Hippocampal formation (tissue), 2 donors: ENCODE data around the gene ODR4.
"Not testable (repeated sequence)": the region's sequence is repeated elsewhere in the genome, so short reads cannot be mapped to it uniquely, and the experiment has no call there.

Experiments used
- DNase-seq, 2 donors: peaks; one replicate each; lab custom pipeline; 2025; lab: John Stamatoyannopoulos, UW

The ODR4 gene

DNA sequence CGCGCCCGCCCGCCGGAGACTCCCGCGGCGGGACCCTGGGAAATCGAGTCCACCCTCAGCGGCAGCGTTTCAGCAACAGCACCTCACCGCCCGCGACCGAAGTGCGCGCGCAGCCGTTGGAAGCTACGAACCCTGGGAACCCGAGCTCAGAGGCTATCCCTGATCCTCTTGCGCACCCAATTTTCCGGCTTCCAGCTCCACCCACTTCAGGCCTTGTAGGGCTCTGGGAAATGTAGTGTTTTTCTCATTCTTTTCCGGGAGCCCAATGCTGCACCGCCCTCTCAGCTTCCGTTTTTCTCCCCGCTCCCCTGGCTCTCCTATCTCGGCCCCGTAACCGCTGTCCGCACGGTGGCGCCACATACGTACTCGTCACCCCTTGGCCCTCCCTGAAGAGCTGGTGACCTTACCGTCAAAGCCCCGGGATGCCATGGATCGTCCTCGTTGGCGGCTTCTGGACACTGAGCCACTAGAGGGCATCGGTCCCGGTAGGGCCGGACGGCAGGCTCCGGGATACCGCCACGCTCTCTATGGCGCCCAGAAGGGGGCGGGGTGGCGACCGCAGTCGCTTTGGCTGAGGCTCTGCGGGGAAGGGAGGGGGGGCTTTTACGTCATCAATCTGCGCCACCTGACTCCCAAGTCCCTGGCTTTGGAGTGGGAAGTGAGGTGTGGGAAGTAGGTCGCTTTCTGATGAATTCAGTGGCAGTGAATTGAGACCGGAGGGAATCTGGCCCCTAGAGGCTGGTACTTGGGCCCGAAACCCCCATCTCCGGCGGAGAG is at the start of gene ODR4, which contains the start of gene TPR:
ODR4 (plus strand) TSS at position 687 of the 777 bp plus-strand sequence. CDS start 3,948 bp downstream, outside the sequence.
TPR (minus strand) TSS at position 102 of the 777 bp plus-strand sequence. CDS start 225 bp downstream, outside the sequence.
- peak; percentile 100 for DNase-seq

DNA sequence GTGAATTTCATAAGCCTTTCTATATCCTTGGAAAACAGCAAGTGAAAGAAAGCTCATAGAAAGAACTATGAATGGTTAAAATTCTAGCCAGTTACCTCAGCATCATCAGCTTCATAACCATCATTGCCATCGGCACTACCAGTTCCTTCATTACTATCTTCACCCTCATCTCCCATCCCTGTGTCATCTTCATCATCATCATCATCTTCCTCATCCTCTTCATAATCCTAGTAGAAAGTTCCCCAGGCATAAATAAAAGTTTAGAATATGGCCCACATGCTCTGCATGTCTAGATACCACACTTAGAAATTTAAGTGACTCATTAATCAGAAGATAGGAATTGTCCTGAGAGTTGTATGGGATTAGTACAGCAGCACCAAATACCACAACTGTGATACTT is 49.6 kb upstream of the ODR4 start:
- no peak for DNase-seq

DNA sequence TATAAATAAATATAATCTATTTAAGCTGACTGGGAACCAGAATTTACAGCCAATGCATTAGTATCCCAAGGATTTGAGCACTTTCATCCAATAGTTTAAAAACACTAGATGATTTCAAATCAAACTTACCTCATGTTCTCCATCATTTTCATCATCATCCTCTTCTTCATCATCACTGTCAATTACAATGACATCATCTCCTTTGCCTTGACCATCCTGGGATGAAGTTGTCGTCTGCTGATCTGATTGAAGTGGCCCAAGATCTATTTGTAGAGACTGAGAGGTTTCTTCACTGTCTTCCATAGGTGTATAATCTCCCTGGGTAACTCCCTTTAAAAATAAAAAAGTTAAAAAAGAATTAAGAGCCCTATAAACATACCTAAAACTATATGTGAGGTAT is 48.3 kb upstream of the ODR4 start:
- no peak for DNase-seq

DNA sequence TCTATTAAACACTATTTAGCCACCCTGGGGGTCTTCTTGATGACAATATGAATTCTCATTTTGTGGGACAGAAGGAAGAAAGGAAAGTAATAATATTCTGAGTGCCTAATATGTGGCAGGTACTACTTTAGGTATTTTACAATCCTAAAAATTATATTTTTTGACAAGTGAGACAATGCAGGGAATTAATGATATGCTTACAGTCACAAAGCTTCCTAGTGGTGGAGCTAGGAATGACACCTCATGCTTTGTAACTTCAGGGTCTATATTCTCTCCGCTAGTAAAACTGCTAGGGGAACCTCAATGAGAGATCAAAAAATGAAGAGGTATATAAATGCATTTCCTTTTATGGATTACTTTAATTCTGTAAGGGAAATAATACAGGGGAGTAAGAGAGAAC is 44.9 kb upstream of the ODR4 start:
- DNase-seq, result no peak

DNA sequence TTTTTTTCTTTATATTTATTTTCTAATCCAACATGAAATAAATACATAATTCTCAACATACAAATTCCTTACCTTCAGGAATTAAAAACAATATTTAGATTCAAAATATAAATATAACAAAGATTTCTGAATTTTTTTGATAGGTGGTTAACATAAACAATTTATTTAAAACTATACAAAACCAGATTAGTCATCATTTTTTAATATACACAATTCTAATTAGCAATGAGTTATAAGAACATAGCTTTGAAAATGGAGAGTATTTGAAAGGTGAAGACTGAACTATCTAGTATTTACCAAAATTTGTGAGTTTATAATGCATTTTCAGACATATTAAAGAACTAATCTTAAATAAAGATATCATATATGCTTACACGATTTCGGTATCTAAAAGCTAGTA is 38.1 kb upstream of the ODR4 start:
- DNase-seq, result no peak

DNA sequence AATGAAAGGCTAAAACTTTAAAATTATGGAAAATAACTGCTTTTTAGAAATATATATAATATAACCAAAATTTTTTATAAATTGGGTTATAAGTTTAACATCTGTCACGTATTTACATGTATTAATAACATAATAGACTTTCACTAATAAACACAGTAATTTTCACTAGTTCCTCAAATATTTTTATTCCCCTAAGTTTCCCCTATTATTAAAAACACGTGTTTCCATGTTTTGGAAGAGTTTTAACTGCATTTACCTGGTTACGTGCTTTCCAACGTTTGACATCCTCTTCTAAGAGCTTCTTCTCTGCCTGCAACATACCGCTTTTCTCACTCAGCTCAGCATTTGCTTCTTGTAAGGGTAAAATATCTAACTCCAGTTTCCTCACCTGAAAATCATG is 34.9 kb upstream of the ODR4 start:
- DNase-seq, result no peak

DNA sequence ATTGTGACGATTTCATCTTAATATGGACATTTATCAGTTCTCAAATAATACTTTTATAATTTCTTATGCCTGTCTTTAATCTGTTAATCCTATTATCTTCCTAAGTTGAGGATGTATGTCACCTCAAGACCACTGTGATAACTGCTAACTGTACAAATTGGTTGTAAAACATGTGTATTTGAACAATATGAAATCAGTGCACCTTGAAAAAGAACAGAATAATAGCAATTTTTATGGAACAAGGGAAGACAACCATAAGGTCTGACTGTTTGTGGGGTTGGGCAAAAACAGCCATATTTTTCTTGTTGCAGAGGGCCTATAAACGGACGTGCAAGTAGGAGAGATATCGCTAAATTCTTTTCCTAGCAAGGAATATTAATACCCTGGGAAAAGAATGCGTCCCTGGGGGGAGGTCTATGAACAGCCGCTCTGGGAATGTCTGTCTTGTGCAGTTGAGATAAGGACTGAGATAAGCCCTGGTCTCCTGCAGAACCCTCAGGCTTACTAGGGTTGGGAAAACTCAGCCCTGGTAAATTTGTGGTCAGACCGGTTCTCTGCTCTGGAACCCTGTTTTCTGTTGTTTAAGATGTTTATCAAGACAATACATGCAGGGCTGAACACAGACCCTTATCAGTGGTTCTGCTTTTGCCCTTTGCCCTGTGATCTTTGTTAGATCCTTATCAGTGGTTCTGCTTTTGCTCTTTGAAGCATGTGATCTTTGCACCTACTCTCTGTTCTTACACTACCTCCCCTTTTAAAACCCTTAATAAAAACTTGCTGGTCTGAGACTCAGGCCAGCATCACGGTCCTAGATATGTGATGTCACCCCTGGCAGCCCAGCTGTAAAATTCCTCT is 27.6 kb upstream of the ODR4 start:
- not testable (repeated sequence) for DNase-seq

DNA sequence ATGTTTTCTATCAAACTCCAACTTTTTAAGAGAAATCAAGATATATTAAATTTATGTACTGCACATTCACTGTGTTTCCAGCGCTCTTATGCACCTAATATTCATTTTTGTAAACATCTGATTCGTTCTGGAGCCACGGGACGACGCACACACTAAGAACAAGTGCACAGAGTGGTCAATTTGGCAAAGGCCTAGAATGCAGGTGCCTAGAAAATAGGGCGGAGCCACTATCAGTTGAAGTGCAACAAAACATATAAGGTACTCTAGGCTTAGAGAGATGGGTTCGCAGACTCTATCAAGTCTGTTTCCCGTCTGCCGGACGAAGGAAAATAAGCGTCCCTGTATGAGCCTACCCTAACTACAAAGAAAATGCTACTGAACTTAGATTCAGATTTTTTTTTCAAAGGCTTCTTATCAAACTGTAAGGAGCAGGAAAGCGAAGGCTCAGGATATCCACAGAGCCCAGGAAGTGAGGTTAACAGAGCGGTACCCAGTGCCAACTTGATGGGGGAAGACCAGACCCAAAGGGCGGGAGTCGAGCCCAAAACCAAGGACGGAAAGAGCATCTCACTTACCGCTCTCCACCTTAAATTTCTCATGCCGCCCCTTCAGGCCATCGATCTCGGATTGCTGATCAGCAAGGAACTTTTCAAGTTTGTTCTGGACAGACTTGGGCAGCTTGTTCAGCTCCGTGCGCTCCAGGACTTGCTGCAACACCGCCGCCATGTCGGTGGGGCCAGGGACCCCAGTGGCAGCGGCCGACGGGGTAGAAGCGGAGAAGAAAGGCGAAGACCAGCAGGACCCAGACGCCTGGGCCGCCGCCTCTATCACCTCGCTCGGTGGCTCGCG is 1.1 kb upstream of the ODR4 start:
- DNase-seq, result peak in 1 of 2 donors; percentile 31

DNA sequence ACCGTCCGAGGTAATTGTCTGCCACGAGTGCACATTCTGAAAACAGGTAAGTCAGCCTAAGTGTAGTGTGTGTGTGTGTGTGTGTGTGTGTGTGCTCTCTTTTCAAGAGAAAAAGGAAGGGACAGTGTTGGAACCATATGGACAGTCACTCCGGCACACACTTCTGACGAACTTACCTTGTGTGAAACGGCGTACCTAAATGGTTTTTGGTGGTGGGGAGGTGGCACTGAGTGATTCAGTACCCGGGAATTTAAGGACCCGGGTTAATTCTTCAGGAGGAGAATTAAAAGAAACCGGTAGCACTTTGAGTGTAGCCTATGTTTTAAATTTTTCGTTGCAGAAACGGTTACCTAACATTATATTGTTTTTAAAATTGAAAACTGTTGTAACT is 286 bp downstream of the ODR4 start:
- no peak for DNase-seq

DNA sequence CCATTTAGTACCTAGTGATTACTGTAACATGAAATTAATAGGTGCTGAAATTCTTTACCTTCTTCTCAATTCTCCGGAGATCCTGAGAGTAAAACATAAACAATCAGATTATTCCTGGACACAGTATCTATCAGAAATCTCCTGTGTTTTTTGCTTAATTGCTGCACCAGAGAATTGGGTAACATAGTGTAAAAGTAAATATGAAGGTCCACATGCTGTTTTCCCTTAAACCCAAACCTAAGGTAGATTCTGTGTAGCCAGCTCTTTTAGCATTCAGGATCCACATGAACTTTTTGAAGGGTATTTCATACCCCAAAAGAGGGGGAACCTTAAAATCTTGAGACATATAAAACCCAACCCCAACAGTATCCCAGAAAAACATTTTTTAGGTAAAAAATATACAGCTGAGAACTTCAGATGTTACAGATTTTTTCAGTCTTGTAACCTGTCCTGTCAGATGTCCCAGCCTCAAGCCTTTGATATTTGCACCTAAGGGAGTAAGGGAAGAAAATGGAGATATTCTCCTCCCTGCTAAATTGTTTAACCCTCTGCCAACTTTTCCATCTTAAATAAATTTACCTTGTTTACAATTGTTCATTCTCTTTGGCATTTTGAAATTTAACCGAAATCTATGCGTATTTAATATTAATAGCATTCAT is 11.2 kb downstream of the ODR4 start:
- no peak for DNase-seq

DNA sequence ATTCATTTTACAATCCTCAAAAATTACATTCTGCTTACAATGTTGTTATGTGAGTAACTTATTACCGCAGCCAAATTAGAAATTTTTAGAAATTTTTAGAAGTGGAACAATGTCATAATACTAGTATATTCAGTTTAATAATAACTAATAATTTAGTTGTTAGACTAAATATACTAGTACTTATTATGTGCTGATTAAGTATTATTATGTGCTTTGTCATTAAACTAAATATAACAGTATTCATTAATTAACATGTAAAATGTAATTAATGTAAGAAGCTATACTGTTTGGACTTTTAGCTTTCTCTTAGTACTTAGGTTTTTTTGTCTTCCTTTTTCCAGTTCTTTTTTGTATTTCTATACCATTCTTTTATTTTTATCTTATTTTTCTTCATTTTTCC is 15.3 kb downstream of the ODR4 start:
- no peak for DNase-seq

DNA sequence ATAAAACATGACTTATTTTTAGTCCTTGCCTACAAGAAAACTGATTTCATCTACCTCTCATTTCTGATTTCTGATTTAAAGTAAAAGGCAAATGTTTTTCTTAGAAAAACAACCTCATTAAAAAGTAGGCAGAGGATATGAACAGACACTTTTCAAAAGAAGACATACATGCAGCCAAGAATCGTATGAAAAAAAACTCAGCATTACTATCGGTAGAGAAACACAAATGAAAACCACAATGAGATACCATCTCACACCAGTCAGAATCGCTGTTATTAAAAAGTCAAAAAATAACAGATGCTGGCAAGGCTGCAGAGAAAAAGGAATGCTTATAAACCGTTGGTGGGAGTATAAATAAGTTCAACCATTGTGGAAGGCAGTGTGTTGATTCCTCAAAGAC is 16.2 kb downstream of the ODR4 start:
- no peak for DNase-seq

DNA sequence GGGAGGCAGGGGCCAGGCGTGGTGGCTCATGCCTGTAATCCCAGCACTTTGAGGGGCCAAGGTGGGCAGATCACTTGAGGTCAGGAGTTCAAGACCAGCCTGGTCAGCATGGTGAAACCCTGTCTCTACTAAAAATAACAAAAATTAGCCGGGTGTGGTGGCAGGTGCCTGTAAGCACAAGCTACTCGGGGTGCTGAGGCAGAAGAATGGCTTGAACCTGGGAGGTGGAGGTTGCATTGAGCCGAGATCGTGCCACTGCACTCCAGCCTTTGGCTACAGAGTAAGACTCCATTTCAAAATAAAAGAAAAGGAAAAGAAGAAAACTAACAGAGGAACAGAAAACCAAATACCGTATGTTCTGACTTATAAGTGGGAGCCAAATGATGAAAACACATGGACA is 17.1 kb downstream of the ODR4 start:
- DNase-seq, result not testable (repeated sequence)

DNA sequence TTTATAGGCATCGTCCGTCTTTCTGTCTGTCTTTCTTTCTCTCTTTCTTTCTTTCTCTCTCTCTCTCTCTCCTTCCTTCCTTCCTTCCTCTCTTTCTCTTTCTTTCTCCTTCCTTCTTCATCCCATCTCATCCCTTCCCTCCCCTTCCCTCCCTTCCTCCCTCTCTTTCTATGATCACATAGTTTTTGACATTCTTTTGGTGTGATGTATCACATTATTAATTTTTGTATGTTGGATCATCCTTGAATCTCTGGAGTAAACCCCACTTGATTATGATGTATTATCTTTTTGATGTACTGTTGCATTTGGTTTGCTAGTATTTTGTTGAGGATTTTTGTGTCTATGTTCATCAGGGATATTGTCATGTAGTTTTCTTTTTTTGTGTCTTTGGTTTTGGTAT is 25.8 kb downstream of the ODR4 start:
- DNase-seq, result not testable (repeated sequence)

DNA sequence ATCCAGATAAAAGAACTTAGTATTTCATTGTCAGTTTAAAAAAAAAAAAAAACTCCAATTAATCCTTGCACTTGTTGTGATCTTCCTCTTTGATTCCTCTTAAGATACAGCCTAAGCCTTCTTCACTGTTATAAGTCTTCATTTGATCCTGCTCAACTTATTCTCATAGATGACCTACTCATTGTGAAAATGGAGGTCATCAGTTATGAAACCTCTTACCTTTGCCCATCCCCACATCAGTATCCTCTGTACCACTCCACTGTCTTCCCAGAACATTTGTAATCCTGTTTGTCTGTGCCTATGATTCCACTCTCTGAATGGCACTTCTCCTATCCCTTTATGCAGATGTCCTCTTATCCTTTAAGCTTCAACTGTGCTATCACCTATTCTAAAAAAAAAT is 28.0 kb downstream of the ODR4 start:
- no peak for DNase-seq

DNA sequence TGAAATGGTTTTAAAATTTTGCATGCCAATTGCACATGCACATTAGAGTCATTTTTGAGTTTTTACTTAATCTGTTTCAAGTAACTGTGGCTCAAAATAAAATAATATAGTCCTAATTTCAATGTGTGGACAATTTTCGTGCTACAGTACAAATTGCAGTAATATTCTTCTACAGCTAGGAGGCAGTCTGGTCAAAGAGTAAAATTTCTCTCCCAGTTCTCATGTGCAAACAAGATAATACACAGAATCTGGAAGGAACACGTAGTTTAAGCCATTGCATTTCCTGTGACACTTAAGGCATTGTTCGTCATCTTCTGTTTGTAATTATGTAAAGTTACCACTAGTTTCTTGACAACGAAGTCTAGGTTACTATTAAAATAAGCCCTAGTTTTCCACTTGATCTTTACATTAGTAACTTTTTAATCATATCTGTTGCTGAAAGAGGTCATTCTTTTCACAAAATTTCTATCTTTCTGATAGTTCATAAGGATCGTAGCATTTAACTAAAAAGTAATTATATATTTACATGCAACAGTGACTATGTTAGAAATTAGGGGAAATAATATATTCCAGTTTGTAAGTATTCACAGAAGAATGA is 28.9 kb downstream of the ODR4 start:
- DNase-seq, result peak in 1 of 2 donors; percentile 39

DNA sequence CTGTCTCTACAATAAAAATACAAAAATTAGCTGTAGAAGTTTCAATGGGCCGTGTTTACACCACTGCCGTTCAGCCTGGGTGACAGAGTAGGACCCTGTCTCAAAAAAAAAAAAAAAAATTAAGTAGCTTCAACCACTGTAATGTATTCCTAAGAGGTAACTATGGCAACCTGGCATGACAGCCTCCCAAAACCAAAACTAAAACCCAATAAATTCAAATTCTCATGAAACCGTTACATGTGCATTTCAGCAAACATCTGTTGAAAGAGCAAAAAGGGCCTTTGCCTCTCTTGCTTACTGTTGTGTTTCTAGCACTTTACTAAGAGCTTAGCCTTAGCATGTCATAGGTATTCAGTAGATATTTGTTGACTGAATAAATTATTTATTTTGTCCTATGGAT is 33.5 kb downstream of the ODR4 start:
- no peak for DNase-seq

DNA sequence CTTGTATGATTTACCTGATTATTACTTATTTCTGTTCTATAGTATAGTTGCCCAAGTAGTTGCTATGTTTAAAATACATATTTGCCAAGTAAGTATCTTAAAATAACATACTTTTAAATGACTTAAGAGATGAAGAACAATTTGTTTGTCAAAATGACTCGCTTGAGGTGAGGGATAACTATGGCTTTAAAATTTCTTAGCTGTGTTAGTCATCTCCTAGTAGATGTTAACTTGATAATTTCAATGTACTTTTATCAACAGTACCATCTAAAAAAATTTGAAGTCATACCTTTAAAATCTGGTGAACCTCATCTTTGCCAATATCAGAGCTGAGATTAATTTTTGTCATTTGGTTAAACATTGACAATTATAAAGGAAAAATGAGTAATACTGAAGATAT is 37.7 kb downstream of the ODR4 start:
- no peak for DNase-seq

DNA sequence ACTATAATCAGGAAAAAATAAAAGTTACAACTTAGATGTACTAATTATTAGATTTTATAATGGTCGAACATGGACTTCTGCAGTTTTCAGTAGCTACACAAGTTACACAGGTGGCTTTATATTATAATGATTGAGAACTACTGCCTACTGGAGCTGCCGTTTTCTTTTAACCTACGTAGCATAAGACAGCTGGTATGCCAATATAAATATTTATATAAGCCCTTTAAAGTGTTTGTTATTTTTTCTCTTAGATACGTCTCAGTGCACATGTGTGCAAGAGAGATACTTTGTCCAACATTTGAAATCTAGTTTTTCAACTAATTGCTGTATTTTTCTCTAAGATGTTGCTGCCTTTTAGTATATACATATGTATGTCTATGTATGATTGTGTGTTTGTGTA is 42.9 kb downstream of the ODR4 start:
- DNase-seq, result no peak

DNA sequence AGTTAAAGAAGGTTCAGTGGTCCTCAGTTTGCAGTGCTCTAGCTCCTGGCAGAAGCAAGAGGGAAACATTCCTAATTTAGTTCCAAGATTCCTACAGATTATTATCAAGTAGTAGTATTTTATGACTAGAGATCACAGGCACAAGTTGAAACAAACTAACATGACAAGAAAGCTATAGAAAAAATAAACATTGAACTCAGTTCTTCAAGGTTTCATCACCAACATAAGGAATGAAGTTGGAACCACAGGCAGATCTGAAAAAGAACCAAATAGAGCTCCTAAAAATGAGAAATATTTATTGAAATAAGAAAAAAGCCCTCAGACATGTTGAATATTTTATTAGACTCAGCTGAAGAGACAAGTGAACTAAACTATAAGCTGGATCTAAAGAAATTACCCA is 44.7 kb downstream of the ODR4 start:
- DNase-seq, result no peak

DNA sequence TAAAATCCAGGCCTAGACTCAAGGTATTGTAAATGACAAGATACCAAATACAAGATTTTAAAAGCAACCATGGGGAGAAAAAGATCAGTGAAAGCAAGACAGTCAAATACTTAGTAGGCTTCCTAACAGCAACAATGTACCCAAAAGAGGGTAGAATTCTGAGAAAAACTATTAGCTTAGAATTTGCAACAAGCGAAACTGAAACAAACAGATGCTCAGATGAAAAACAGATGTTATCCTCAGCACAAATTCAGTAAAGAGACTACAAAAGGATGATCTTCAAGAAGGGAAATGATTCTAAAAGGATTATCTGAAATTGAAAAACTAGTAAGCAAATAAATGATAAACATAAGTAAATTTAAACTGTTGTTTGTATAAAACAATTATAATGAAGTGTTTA is 45.3 kb downstream of the ODR4 start:
- DNase-seq, result no peak
